RWPE1 (cell line): Measurements from ENCODE around the gene SAMD4A.

Source experiments
- CTCF ChIA-PET: fragments of 350-600 bp; sonication (Branson Sonifier 250); formaldehyde crosslinking; extraction: SDS; loops from one replicate; lab custom pipeline; 2021; lab: Yijun Ruan, JAX
- POLR2A ChIA-PET: fragments of 400-600 bp; formaldehyde crosslinking; extraction: SDS; loops from one replicate; lab custom pipeline; 2020; ENCODE audit warnings: antibody characterized with exemption; ENCODE audit not compliant: low non-redundant PET; lab: Yijun Ruan, JAX
- DNase-seq: peaks from one replicate; pipeline ENCODE4 v3.0.0; 2012; ENCODE audit warnings: low spot score
- H3K27ac ChIP-seq: fragments of 450-650 bp; 2 replicates; pipeline ENCODE4 v1.5.1; 2017
- TF ChIP-seq, protein P1 (sequence below): fragments of 450-650 bp; conservative IDR thresholded peaks from 2 replicates; pipeline ENCODE4 v1.5.1; 2017; ENCODE audit warnings: low read depth, mild to moderate bottlenecking

Gene SAMD4A

DNA sequence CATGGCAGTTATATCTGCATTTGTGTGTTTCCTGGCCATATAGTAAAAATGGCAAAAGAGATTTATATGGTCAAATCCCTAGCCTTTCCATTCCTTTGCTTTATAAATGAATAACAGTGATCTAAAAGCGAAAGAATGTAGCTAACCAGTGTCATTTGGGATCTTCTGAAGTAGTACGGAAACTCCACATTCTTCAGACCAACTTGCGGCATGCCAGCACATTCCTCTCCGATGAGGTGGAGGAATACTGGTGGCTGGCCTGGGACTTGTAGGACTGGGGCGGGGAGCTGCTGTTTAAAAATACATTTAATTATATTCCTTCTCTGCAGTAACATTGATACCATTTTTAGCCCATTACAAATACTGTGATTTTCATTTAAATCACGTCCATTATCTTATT lies 85.3 kb downstream of the SAMD4A start:
- peak overlapping the region; percentile 81; the same call in 1 of the 2 replicates for H3K27ac ChIP-seq
- ChIA-PET CTCF (interaction anchor here (0.6 to 1.1 kb wide), 2 partner anchors 39 to 71 kb away, joined by 3 to 5 read pairs; no protein-coding TSS in a partner anchor), POLR2A (interaction anchor here (0.7 kb wide), 1 partner anchor 32 kb away, joined by 3 read pairs; no protein-coding TSS in a partner anchor)
- DNase-seq = peak; percentile 95
- TF ChIP-seq, protein P1, sequence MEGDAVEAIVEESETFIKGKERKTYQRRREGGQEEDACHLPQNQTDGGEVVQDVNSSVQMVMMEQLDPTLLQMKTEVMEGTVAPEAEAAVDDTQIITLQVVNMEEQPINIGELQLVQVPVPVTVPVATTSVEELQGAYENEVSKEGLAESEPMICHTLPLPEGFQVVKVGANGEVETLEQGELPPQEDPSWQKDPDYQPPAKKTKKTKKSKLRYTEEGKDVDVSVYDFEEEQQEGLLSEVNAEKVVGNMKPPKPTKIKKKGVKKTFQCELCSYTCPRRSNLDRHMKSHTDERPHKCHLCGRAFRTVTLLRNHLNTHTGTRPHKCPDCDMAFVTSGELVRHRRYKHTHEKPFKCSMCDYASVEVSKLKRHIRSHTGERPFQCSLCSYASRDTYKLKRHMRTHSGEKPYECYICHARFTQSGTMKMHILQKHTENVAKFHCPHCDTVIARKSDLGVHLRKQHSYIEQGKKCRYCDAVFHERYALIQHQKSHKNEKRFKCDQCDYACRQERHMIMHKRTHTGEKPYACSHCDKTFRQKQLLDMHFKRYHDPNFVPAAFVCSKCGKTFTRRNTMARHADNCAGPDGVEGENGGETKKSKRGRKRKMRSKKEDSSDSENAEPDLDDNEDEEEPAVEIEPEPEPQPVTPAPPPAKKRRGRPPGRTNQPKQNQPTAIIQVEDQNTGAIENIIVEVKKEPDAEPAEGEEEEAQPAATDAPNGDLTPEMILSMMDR = no peak

DNA sequence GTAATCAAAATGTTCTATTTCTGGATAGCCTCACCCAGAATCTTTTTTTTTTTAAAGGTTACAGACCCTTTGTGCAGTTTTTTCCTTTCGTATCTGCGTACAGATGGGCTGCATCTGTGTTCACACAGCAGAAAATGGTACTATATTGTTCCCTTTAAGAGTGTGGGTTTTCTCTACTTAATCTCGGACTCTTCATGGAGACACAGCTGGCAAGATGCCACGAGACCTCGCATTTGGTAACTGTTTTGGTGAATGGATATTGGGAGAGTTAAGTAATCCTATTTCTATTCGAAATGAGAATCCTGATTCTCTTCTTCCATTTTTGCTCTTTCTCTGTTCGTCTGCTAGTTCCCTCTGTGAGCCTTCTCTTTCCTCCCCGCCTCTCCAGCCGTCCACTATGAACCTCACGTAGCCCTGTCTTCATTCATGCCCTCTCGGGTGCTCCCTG lies 85.7 kb downstream of the SAMD4A start:
- H3K27ac ChIP-seq = peak overlapping the region; percentile 81
- TF ChIP-seq, protein P1 = no peak
- DNase-seq = no peak
- ChIA-PET POLR2A (interaction anchor here (0.7 kb wide), 1 partner anchor 31 kb away, joined by 3 read pairs; no protein-coding TSS in a partner anchor), CTCF (interaction anchor here (1.1 kb wide), 1 partner anchor 39 kb away, joined by 5 read pairs; no protein-coding TSS in a partner anchor)

DNA sequence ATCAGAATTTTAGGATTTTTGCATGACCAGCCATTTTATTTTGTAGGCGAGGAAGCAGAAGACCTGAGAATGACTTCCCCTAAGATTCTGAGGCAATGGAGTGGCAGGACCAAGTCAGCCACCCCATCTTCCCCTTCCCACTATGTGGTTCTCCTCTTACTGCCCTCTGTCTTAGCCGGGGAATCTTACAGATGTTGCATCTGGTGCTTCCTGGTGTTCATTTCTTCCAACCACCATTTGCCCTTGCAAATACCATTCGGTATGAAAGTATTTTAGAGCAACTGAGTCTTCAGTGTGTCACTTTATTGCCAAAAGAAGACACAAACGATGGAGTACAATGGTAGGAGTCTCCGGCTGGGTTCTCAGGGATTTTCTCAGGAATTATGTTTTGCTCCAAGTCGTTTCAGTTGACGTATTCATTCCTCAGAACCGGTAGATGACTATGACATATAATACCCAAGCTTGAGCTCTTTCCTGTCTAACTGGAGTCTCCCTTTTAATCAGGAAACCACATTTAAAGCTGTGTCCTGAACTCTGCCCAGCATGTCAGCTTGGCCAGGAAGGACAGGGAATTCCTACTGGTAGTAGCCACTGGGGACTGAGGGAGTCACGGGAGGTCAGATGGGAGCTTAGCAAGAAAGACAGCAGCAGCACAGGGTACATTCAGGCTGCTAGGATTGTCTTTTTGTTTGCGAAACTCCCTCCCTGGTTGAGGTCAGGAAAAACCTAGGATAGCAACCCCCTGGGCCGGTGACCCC lies 87.0 kb downstream of the SAMD4A start:
- peak overlapping the region; percentile 81; the same call in 1 of the 2 replicates for H3K27ac ChIP-seq
- ChIA-PET POLR2A (no interaction called here), CTCF (no interaction called here)
- no peak for DNase-seq
- TF ChIP-seq, protein P1 = no peak

DNA sequence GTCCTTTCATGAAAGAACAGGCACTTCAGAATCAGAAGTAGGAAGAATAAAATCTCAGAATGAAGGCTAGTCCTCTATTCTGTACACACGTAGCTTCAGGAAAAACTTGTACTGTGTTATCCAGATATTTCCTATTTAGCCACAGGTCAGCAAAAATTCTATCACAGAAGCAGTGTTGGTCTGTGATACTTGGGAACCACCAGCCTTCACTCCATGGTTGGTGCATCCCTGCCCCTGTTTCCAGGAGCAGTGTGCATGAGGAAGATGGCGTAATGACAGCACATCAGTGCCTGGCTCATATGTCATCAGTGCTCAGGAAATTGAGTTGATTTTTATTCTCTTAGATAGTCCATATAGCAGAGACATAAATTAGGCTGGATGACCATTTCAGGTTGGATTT lies 87.7 kb downstream of the SAMD4A start:
- TF ChIP-seq, protein P1 = no peak
- DNase-seq = no peak
- no peak overlapping the region for H3K27ac ChIP-seq
- POLR2A ChIA-PET = no interaction called here
- CTCF ChIA-PET = no interaction called here

DNA sequence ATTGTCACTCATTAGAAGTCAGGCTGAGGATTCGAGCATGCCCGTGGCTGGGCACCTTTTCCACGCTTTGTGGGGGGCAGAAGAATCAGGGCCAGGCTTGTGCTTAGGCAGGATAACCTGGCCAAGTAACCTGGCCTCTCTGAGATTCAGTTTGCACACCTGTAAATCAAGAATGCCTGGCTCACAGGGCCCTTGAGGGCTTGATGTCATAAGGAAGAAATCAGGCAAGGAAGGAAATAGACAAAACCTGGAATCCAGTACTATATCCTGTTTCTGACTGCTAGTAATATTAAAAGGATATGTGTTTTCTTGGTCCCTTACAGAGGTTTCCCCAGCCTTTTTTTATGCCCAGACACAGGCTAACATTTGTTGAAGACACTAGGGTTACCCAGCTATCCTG lies 91.9 kb downstream of the SAMD4A start:
- ChIA-PET POLR2A (no interaction called here), CTCF (interaction anchor here (0.5 kb wide), 1 partner anchor 95 kb away, joined by 4 read pairs; no protein-coding TSS in a partner anchor)
- H3K27ac ChIP-seq = no peak overlapping the region
- no peak for DNase-seq
- TF ChIP-seq, protein P1 = no peak

DNA sequence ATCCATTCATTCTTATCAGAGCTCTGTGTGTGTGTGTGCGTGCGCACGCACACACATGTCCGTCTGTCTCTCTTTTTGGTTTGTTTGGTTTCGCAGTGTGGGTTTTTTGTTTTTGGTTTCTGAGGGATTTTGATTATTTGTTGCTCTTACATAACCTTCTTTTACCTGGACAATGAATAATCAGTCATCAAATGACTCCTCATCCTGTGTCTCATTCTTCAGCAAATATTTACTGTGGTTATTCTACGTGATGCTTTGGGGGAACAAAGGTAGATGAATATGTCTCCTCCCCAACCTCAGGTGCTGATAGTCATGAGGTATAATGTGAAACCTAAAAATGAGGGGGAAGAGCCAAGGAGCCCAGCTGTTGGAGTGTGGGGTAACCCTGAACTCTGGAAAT lies 92.4 kb downstream of the SAMD4A start:
- TF ChIP-seq, protein P1 = no peak
- peak; percentile 68 for DNase-seq
- no peak overlapping the region for H3K27ac ChIP-seq
- ChIA-PET POLR2A (interaction anchor here (0.5 to 0.7 kb wide), 2 partner anchors 230 to 398 kb away, joined by 3 to 4 read pairs; no protein-coding TSS in a partner anchor), CTCF (no interaction called here)
